H1 (cell line): ENCODE results near the gene HARS2. TPM values are rescaled to one million over a fixed set of nuclear protein-coding genes. Genes with fewer than 3 reads are reported as not detected.

Source experiments
- GABPA ChIP-seq: IDR thresholded peaks from 2 replicates; pipeline ENCODE4 v1.6.1; 2011; ENCODE audit warnings: mild to moderate bottlenecking, low read length, moderate library complexity, borderline replicate concordance; ENCODE audit not compliant: insufficient read depth
- SIN3A ChIP-seq, 2 experiments: IDR thresholded peaks in 1 of 2; conservative IDR thresholded peaks in 1 of 2; 2 replicates each; pipeline ENCODE4 v1.6.1; 2011 to 2012; ENCODE audit warnings: low read length in 2 of 2, improper control_type of control experiment in 1 of 2, low read depth in 1 of 2, mild to moderate bottlenecking in 1 of 2
- polyA plus RNA-seq, 7 experiments: library from polyadenylated mRNA; depleted of rRNA in 3 of 7; stranded (reverse) in 5 of 7; unstranded in 2 of 7; fragments of >200 nt in 5 of 7; fragments of 200-250 nt in 2 of 7; gene quantifications; 1 replicate in 5 of 7; 2 replicates in 1 of 7; 4 replicates in 1 of 7; pipeline versions ENCODE4 v1.2.1 to v1.2.3, GENCODE V29; 2011 to 2013; ENCODE audit warnings: missing spikeins in 2 of 7, mixed read lengths in 2 of 7
- total RNA-seq: library from RNA; stranded (reverse); fragmentation: NEBNext Ultra II Directional; extraction: Animal tissue kit (Norgen Biotek cat#: 25700); gene quantifications from 2 replicates; pipeline ENCODE4 v1.2.1, GENCODE V29; 2021
- TF ChIP-seq, protein P1 (sequence below): fragments of 300-600 bp; sonication (generic); IDR thresholded peaks from 2 replicates; pipeline ENCODE4 v1.7.1; 2012; ENCODE audit warnings: low read length, moderate library complexity, mild to moderate bottlenecking, inconsistent platforms; ENCODE audit not compliant: insufficient replicate concordance

The HARS2 gene
- total and polyA plus RNA-seq, 2 of the 8 experiments (the other 6 are each of a cell fraction or from before 2014, with no cell fraction given): 16.1 to 23.1 TPM

DNA sequence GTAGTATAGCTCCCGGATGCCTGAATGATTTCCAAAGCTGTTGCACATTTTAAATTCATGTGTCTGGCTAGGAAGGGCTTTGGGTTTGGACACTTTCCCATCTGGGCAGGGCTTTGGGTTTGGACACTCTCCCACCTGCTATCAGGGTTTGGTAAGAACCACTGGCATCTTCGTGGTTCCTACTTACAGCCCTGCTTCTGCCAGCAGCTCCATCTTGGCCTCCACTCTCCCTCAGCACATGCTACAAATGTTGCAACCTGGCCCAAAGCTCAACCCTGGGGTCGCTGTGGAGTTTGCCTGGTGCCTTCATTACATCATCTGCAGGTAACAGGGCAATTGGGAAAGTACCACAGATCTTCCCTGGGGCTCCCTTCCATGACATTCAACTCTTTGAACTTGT lies 48.5 kb upstream of the HARS2 start (continued):
- TF ChIP-seq, protein P1, sequence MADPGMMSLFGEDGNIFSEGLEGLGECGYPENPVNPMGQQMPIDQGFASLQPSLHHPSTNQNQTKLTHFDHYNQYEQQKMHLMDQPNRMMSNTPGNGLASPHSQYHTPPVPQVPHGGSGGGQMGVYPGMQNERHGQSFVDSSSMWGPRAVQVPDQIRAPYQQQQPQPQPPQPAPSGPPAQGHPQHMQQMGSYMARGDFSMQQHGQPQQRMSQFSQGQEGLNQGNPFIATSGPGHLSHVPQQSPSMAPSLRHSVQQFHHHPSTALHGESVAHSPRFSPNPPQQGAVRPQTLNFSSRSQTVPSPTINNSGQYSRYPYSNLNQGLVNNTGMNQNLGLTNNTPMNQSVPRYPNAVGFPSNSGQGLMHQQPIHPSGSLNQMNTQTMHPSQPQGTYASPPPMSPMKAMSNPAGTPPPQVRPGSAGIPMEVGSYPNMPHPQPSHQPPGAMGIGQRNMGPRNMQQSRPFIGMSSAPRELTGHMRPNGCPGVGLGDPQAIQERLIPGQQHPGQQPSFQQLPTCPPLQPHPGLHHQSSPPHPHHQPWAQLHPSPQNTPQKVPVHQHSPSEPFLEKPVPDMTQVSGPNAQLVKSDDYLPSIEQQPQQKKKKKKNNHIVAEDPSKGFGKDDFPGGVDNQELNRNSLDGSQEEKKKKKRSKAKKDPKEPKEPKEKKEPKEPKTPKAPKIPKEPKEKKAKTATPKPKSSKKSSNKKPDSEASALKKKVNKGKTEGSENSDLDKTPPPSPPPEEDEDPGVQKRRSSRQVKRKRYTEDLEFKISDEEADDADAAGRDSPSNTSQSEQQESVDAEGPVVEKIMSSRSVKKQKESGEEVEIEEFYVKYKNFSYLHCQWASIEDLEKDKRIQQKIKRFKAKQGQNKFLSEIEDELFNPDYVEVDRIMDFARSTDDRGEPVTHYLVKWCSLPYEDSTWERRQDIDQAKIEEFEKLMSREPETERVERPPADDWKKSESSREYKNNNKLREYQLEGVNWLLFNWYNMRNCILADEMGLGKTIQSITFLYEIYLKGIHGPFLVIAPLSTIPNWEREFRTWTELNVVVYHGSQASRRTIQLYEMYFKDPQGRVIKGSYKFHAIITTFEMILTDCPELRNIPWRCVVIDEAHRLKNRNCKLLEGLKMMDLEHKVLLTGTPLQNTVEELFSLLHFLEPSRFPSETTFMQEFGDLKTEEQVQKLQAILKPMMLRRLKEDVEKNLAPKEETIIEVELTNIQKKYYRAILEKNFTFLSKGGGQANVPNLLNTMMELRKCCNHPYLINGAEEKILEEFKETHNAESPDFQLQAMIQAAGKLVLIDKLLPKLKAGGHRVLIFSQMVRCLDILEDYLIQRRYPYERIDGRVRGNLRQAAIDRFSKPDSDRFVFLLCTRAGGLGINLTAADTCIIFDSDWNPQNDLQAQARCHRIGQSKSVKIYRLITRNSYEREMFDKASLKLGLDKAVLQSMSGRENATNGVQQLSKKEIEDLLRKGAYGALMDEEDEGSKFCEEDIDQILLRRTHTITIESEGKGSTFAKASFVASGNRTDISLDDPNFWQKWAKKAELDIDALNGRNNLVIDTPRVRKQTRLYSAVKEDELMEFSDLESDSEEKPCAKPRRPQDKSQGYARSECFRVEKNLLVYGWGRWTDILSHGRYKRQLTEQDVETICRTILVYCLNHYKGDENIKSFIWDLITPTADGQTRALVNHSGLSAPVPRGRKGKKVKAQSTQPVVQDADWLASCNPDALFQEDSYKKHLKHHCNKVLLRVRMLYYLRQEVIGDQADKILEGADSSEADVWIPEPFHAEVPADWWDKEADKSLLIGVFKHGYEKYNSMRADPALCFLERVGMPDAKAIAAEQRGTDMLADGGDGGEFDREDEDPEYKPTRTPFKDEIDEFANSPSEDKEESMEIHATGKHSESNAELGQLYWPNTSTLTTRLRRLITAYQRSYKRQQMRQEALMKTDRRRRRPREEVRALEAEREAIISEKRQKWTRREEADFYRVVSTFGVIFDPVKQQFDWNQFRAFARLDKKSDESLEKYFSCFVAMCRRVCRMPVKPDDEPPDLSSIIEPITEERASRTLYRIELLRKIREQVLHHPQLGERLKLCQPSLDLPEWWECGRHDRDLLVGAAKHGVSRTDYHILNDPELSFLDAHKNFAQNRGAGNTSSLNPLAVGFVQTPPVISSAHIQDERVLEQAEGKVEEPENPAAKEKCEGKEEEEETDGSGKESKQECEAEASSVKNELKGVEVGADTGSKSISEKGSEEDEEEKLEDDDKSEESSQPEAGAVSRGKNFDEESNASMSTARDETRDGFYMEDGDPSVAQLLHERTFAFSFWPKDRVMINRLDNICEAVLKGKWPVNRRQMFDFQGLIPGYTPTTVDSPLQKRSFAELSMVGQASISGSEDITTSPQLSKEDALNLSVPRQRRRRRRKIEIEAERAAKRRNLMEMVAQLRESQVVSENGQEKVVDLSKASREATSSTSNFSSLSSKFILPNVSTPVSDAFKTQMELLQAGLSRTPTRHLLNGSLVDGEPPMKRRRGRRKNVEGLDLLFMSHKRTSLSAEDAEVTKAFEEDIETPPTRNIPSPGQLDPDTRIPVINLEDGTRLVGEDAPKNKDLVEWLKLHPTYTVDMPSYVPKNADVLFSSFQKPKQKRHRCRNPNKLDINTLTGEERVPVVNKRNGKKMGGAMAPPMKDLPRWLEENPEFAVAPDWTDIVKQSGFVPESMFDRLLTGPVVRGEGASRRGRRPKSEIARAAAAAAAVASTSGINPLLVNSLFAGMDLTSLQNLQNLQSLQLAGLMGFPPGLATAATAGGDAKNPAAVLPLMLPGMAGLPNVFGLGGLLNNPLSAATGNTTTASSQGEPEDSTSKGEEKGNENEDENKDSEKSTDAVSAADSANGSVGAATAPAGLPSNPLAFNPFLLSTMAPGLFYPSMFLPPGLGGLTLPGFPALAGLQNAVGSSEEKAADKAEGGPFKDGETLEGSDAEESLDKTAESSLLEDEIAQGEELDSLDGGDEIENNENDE: no peak
- TF ChIP-seq SIN3A (conservative IDR thresholded peaks at IDR 0.05 in 1 of 2, IDR thresholded peaks at IDR 0.05 in 1 of 2; ENCODE audit: low read depth in 1 of 2, low read length in 2 of 2) (no peak), GABPA (no peak)
